Tibial artery (tissue), 4 donors: ENCODE data around the gene SPTBN4.
A peak's percentile ranks its signal among the peaks of the same experiment; 100 is the strongest.

Experiments
- DNase-seq, 2 donors: peaks; one replicate each; pipeline ENCODE4 v3.0.0-alpha.2; 2019
- H3K27ac ChIP-seq, 2 donors: fragments of 200-600 bp; sonication (generic) in 1 of 2; 1 replicate in 1 of 2; 2 replicates in 1 of 2; pipeline ENCODE4 v1.5.1; 2018 to 2019; ENCODE audit warnings: mild to moderate bottlenecking in 1 of 2
- H3K27me3 ChIP-seq, 2 donors: fragments of 200-600 bp; sonication (generic) in 1 of 2; one replicate each; pipeline versions ENCODE4 v1.5.1 to v1.6.0; 2016 to 2019
- H3K36me3 ChIP-seq, 3 donors: fragments of 200-600 bp; sonication (generic) in 2 of 3; one replicate each; pipeline ENCODE4 v1.5.1; 2016 to 2019; ENCODE audit warnings: mild to moderate bottlenecking in 2 of 3
- H3K4me1 ChIP-seq, 4 donors: fragments of 200-600 bp; sonication (generic) in 2 of 4; 1 replicate in 3 of 4; 2 replicates in 1 of 4; pipeline ENCODE4 v1.5.1; 2016 to 2019
- H3K4me3 ChIP-seq, 2 donors: fragments of 200-600 bp; sonication (generic) in 1 of 2; 1 replicate in 1 of 2; 2 replicates in 1 of 2; pipeline ENCODE4 v1.5.1; 2018 to 2019; ENCODE audit warnings: mild to moderate bottlenecking in 2 of 2
- H3K9me3 ChIP-seq, 3 donors: fragments of 200-600 bp; sonication (generic) in 1 of 3; one replicate each; pipeline ENCODE4 v1.5.1; 2016 to 2019
- CTCF ChIP-seq, 2 experiments: fragments of 200-600 bp in 1 of 2; fragments of 450-650 bp in 1 of 2; IDR thresholded peaks; one replicate each; pipeline ENCODE4 v1.5.1; 2017 to 2019; ENCODE audit warnings: antibody characterized with exemption in 2 of 2, mild to moderate bottlenecking in 1 of 2, moderate library complexity in 1 of 2
- intact Hi-C: fragments of 100-400 bp; cut with DNase I; formaldehyde crosslinking; loops from one replicate; pipeline ENCODE4 v1.15.0; 2023; ENCODE audit warnings: low total_unique reads

The SPTBN4 gene

GRCh38 chr19:40433391-40434216, 33.2 kb upstream of the SPTBN4 start:
- H3K36me3 ChIP-seq, result no peaks in the 10 kb centered on the region
- peak overlapping the region; percentile 49 to 58 for H3K4me3 ChIP-seq
- no peaks in the 10 kb centered on the region for H3K27me3 ChIP-seq
- peak overlapping the region; percentile 84 to 92 for H3K27ac ChIP-seq
- intact Hi-C loops, result no loop called here
- peaks cover 0 to 24% (median 20%) of the 10 kb centered on the region in 4 donors for H3K4me1 ChIP-seq
- no peaks in the 10 kb centered on the region for H3K9me3 ChIP-seq
- TF ChIP-seq CTCF (IDR thresholded peaks at IDR 0.05), result peak in 1 of 2 experiments; percentile 12
- DNase-seq, result peak; percentile 88 to 96

- Histone ChIP-seq H3K9me3 (no peaks in the 10 kb centered on the region), H3K27ac (no peak overlapping the region), H3K4me3 (no peak overlapping the region), H3K36me3 (peaks cover 20 to 22% (median 22%) of the 10 kb centered on the region in 3 donors), H3K4me1 (peaks cover 0 to 36% (median 29%) of the 10 kb centered on the region in 4 donors), H3K27me3 (no peaks in the 10 kb centered on the region)
- no peak for DNase-seq
- no peak for TF ChIP-seq CTCF (IDR thresholded peaks at IDR 0.05)
- intact Hi-C loops, result no loop called here
Measured at GRCh38 chr19:40438284-40438683, 28.5 kb upstream of the SPTBN4 start.

- Histone ChIP-seq H3K4me1 (peaks cover 0 to 33% (median 24%) of the 10 kb centered on the region in 4 donors), H3K9me3 (no peaks in the 10 kb centered on the region), H3K27me3 (no peaks in the 10 kb centered on the region), H3K36me3 (peaks cover 21 to 32% (median 22%) of the 10 kb centered on the region in 3 donors), H3K4me3 (peak overlapping the region in 1 of 2 donors; percentile 94), H3K27ac (peak overlapping the region in 1 of 2 donors; percentile 53)
- DNase-seq, result no peak
- TF ChIP-seq CTCF (IDR thresholded peaks at IDR 0.05), result no peak
- intact Hi-C loops, result loop anchor here (10.0 kb wide), 1 partner anchor 137 kb away; no protein-coding TSS in a partner anchor
Measured at GRCh38 chr19:40441719-40442253, 25.0 kb upstream of the SPTBN4 start.

GRCh38 chr19:40442328-40443130, 24.3 kb upstream of the SPTBN4 start:
- Histone ChIP-seq H3K4me3 (peak overlapping the region; percentile 94 to 95), H3K27me3 (no peaks in the 10 kb centered on the region), H3K4me1 (peaks cover 0 to 33% (median 24%) of the 10 kb centered on the region in 4 donors), H3K36me3 (peaks cover 22 to 40% (median 28%) of the 10 kb centered on the region in 3 donors), H3K9me3 (no peaks in the 10 kb centered on the region), H3K27ac (peak overlapping the region; percentile 53 to 66)
- TF ChIP-seq CTCF (IDR thresholded peaks at IDR 0.05), result no peak
- DNase-seq, result no peak
- intact Hi-C loops, result loop anchor here (10.0 kb wide), 1 partner anchor 138 kb away; no protein-coding TSS in a partner anchor
